HG03469 (cell line): ENCODE measurements around the gene NAPG.
A peak's percentile ranks its signal among the peaks of the same experiment; 100 is the strongest.
"Not testable (repeated sequence)": the region's sequence is repeated elsewhere in the genome, so short reads cannot be mapped to it uniquely, and the experiment has no call there.

Experiments
- ATAC-seq: cut with Tn5 transposase; IDR thresholded peaks from one replicate; pipeline ENCODE4 v1.9.1; 2021; ENCODE audit warnings: mild to moderate bottlenecking, moderate library complexity, moderate number of reproducible peaks; ENCODE audit not compliant: unreplicated experiment

The NAPG gene

DNA sequence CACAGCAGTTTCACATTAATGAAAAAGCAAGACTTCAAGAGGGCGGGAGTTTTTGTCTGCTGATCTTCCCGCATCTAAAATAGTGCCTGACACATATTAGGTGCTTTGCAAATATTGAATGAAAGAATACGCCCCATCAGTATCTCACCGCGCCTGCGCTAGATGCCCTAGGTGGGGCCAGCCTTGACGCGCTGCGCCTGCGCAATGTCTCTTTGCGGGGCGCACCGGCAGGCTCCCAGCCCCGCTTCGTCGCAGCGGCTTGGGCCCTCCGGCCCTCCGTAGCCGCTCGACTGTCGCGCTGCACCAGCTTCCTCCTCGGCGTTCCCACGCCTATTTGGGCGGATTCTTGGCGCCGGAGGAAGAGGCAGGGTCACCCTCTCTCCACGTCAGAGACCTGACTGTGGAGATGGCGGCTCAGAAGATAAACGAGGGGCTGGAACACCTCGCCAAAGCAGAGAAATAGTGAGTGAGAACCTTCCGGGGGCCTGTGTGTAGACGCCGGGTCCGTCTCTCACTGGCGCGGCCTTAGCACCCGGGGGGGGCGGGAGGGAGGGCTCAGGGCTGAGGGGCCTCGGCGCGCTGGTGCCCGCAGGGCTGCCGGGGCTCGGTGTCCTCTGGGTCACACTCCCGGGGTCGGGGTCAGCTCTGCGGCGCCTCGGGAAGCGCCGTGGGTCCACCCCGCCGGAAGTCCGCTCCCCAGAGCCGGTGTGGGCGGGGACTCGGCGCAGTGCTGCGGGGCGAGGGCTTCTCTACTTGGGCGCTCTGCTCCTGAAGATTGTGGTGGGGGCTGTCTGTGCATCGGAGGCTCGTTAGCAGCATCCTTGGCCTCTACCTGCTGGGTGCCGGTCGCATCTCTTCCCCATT lies at the start of gene NAPG:
Gene NAPG (plus strand): TSS at position 331 of the 864 bp plus-strand sequence. CDS start 76 bp downstream, at position 407.
- ATAC-seq: peak; percentile 65

DNA sequence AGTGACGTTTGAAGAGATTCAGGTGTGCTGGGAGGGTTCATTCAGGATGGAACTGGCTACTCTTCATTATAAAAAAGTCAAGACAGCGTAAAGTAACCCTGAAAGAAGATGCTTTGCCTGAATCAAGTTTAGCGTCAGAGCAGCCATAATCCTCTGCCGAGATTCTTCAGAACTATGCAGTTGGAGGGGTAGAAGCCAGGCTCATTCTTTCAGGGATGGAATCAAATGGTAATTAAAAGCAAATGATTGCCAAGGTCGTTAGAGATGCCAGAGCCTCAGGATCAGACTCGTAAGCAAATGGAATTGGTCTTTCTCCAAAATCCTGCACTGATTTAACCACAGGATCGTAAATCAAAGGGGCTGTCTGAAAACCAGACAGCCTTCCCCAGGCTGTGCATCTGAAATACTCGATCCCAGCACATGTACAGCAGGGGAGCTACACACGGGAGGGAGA lies 49.5 kb upstream of the NAPG start:
- no peak for ATAC-seq

DNA sequence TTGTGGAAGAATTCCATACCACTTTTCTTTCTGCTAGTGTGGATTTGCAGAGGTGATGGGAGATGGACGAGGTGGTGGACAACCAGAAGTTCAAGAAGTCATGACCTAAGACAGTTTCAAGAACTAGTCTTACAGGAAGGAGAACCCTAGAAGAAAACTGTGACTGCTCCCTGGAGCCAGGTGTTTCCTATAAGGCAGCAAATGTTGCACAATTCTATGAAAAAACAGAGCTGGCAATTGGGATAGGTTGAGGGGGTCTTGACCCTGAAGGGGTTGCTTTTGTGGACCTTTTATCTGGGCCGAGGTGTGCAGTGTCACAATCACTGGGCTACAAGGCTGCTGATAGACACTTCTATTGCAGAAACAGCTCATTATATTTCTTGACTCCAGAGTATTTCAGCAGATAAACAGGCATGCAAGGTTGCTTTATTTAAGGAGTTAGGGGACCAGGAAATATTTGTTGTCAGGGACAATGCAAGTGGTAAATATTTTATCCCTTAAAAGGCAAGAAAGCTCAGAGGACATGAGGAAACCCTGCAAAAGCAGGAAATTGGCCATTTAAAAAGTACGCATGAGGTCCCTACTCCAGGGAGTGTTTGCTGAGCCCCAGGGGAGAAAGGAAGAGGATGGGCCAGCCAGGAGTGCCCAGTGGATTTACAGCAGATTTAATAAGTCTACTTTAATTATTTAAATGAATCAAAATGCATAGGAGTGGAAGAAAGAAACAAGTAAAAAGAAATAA lies 48.5 kb upstream of the NAPG start:
- ATAC-seq: no peak

DNA sequence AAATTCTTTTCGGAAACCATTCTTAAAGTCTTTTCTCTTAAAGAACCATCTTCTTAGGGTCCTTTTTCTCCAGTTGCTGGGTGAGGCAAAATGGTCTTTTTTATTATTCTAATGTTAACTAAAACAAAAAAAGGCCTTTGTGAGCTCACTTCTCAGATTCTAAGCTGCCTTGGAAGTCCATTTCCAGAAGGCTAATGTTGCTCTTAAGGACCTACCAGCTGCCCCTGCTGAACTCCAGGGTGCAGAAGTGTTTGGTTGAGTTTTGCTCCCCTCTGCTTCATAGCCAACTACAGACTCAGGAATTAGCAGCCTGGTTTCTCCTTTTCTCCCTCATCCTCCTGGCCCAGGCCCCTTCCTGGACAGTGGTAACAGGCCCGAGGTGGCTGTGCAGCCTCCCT lies 48.0 kb upstream of the NAPG start:
- ATAC-seq: no peak

DNA sequence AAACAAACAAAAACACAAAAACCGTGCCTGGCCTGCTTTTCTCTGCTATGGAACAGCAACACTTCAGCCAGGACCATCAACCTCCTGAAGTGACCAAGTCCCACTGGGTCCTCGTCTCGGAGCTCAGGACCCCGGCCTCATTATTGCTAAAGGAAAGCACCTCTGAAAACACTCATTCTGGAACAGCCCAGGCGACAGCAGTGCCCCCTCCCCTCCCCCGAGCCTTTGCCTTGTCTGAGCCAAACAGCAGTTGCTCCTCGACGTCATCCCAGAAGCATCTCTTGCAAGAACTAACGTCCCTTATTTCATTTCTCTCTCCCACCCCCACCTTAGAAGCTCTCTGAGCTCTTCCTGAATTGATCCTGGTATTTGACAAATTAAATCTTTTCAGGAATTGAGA lies 44.0 kb upstream of the NAPG start:
- ATAC-seq: no peak

DNA sequence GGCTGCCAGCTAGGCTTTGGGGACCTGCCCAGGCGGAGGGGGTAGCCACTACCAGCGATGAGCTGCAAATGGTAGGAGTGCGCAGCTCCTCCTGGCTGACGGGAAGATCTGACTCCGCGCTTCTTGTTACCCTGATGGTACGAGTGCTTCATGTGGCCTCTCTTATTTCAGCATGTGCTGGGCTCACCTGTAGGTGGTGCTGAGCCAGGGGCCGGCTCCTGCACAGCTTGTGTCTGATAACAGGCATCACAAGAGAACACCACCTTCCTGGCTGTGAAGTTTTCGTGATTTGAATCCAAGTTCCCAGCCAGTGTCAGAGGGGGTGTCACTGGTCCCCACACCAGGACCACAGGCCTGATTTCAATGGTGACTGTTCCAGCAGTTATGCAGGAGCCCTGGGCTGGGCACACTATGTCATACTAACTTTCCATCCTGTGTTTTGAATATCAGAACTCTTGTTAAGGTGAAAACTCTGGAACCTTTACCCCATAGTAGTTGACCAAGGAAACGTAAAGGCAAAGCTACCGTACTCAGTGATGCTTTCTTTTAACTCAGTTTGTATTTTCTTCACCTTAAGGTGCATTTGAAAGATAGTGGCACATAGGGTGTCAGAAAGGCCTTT lies 43.4 kb upstream of the NAPG start:
- ATAC-seq: no peak

DNA sequence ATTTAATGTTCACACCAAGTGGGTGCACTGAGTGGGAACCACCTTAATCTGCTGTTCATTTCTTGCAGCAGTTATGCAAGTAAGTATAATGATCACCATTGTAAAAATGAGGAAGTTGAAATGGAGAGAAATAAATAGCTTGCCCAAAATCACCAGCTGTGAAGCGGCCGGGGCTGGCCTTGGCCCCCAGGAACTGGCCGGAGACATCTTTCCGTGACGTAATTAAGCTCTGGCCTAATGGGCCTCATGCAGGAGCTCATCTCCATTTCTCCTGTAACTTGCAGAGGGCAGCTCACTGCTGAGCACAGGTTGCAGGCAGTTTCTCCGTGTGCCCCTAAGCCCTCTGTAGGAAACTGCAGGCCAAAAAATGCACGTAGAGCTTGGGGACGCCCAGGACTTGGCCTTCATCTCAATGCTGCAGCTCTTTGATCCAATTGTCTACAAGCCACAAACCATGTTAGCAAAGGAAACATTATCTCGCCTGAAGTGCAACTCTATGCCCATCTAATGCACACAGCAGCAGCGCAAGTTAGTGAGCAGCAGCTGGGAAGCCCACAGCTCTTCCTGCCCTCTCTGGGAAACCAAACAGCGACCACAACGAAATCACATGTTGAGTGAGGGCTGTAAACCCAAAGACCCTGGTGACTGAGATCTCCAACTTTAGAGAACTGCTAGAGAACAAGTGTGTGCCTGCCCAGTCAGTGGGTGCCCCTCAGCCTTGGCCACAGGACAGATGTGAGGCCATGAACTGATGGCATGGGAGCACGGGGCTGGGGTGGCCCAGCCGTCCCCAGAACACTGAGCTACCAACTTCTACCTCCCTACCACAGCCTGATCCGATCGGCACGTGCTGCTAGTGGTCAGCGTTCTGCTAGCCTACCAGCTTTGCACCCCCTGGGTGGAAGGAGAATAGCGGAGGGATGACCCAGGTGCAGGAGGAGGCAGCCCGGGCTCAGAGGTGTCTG lies 42.6 kb upstream of the NAPG start:
- ATAC-seq: peak; percentile 74

DNA sequence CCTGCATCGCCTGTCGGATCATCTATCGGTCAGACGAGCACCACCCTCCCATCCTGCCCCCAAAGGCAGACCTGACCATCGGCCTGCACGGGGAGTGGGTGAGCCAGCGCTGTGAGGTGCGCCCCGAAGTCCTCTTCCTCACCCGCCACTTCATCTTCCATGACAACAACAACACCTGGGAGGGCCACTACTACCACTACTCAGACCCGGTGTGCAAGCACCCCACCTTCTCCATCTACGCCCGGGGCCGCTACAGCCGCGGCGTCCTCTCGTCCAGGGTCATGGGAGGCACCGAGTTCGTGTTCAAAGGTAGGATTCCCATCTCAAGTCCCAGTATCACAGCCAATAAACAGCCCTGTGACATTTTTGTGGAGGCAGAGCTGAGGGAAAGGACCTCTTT lies 40.4 kb upstream of the NAPG start:
- ATAC-seq: no peak

DNA sequence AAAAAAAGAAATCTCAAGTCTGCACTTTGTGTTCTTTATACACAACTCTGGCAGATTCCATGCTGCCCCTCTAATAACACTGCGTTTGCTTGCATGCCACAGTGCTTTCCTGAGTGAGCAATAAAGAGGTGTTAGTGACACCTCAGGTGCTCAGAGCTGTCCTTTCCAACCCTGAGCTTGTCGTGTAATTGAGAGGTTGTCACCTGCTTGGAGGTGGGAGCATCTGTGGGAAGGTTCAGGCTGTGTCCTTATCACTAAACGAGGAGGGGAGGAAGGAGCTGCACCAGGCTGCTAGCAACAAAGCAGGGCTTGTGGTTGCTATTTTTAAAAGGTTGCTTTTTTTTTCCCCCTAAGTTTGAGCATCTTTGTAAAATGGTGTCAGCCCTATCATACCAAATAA lies 39.5 kb upstream of the NAPG start:
- no peak for ATAC-seq

DNA sequence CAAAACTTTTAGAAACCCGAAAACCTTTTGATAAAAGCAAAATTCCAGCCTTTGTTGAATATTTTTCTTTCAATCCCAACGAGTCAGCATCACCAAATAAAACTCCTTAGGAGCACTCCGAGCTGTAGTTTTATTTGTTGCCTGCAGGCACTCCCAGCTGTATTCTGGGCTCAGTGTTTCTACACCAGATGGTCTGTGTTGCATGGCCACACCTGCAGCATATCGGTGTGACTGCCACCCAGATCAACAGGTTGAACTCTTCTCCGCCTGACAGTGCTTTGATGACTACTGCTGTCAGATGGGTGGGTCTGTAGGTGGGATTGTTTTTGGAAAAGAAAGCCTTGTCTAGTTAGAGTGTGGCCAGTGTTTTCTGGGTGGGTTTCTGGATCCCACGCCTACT lies 38.7 kb upstream of the NAPG start:
- no peak for ATAC-seq

DNA sequence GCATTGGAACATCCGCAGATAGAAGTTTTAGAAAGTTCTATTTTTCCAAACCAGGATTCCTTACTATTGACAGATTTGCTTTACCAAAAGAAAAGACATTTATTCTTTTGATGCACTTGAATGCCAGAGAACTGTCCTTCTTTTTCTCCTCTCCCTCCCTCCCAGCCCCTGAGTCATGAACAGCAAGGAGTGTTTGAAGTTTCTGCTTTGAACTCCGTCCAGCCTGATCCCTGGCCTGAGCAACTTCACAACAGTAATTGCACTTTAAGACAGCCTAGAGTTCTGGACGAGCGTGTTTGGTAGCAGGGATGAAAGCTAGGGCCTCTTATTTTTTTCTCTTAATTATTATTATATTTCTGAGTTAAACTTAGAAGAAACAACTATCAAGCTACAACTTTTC lies 37.8 kb upstream of the NAPG start:
- ATAC-seq: no peak

DNA sequence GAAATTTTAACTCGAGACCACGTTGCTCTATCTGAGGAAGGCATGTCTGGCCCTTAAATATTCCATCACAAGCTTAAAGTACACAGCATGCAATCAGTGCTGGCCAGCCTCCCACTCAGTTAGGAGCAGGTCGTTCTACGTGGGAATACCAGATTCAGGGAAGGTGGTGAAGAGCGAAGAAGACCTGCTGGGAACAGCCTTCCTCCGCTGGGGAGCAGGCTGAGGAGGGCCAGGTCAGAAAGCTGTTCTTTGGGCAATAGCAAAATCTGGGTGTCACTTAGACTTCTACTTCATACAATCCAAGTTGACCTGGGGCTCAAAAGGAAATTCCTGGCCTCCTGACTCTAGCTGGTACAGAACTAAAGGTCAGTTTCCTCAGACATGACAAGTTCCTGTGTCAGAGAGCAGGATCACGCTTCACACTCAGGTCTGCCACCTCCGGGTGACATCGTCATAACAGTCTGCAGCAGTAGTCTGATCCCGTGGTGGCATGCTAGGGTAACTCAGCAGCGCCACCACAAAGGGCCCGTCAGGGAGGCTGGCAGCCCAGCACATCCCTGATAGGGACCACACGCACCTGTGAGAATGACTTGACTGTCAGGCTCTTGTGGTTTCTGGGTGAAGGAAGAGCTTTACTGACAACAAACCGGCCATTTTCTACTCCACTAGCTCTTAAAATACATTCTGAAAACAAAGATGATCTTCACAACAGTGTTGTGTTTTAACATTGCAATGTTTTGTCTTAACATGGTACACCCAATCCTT lies 35.2 kb upstream of the NAPG start:
- peak; percentile 97 for ATAC-seq

DNA sequence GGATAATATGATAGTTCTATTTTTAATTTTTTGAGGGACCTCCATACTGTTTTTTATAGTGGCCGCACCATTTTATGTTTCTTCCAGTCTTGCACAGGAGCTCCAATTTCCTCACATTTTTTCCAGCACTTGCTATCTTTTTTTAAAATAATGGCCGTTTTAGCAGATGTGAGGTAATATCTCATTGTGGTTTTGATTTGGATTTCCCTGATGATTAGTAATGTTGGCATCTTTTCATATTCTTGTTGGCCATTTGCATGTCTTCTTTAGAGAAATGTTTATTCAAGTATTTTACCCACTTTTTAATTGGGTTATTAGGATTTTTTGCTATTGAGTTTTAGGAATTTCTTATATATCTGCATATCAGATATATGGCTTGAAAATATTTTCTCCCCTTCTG lies 29.9 kb upstream of the NAPG start:
- no peak for ATAC-seq

DNA sequence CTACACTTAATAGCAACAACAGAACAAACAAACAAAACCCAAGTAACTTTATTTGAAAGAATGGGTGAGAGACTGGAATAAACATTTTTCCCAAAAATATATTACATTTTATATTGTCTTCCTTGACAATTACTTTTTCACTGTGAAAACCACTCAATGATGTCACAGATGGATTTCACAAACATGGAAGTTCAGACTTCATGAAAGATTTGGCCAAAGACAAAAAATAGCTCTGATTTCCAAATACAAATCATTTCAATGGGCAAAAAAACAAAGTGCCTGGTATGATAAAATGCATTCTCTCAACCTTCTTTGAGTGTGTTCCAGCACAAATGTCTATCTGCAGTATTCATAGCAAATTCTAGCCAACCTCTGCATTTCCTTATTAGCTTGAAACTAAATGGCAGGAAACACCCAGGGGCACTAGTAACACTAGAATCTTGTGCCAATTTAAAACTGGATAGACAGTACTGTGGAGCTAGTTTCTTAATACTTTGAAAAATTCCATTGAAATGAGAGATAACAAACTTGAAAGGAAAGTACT lies 28.5 kb upstream of the NAPG start:
- ATAC-seq: no peak

DNA sequence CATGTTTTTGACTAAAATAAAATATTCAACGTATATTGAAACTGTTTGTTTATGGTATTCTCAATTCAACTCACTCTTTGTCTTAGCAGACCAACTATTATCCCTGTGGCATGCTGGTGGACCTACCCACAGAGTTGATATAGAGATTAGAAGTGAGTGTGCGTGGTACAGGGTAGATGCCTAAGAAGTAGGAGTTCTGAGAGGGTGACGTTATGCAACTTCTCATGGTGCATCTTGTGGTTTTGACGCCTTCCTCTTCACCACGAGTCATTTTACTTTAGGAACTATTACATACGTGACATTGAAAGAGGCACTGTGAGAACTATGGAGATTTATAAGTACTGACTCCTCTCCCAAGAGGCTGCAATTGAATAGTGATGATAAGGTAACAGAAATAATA lies 26.6 kb upstream of the NAPG start:
- no peak for ATAC-seq

DNA sequence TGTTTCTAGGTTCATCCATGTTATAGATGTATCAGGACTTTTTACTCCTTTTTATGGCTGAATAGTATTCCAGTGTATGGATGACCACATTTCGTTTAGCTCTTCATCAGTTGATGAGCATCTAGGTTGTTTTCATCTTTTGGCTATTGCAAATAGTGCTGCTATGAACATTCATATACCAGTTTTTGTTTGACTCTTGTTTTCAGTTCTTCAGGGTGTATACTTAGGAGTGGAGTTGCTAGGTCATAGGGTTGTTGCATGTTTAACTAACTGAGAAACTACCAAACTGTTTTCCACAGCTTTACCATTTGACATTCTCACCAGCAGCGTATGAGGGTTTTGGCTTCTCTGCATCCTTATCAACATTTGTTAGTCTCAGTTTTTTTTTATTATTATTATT lies 25.8 kb upstream of the NAPG start:
- no peak for ATAC-seq

DNA sequence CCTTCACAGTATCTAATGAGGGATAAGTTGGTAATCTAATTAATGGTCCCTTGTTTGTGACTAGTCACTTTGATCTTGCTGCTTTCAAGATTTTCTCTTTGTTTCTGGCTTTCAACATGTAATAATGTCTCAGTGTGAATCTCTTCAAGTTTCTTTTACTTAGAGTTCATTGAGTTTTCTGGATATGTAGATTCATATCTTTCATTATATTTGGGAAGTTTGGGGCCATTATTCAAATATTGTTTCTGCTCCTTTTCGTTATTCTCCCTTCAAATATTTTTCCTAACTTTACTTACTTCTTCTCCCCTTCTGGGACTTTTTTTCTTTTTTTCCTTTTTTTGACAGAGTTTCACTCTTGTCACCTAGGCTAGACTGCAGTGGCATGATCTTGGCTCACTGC lies 21.1 kb upstream of the NAPG start:
- no peak for ATAC-seq

DNA sequence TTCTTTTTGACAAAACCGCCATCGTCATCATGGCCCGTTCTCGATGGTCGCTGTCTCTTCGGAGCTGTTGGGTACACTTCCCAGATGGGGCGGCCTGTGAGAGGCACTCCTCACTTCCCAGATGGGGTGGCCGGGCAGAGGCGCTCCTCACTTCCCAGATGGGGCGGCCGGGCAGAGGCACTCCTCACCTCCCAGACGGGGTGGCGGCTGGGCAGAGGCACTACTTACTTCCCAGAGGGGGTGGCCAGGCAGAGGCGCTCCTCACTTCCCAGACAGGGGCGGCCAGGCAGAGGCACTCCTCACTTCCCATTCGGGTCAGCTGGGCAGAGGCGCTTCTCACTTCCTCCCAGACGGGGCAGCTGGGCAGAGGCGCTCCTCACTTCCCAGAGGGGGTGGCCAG lies 19.9 kb upstream of the NAPG start:
- not testable (repeated sequence) for ATAC-seq

DNA sequence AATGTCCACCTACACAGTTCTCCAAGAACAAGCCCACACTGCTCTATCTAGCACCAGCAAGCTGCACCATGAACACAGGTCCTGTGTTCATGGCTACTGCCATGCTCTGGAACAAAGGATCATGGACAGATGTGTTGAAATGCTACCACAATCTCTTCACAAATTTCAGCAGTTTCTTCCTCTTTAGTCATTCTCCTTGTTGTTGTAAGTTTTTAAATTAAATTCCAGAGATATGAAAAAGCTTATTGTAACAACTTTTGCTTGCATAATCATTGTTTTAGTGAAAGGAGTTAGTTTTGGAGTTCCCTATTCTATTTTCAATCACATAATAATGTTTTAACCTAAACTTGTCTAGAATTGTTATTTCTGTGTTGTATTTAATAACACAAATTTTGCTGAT lies 17.2 kb upstream of the NAPG start:
- ATAC-seq: no peak

DNA sequence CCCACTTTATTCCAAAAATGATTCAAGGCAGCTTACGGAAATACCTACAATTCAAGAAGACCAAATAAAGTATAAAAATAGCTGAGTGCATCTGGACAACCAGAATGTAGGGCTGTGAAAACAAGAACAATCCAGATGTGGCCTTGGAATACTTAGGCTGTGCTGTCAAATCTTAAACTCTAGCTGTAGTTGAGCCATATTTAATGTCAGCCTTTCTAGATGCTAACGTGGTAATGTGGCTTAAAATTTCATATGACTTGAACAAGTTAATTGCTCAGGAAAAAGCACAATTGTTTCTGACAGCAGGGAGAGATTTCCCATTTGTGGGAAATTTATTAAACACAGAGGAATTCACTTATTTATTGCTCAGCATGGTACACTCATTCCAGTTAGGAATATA lies 14.6 kb upstream of the NAPG start:
- ATAC-seq: no peak
